ENCODE results near the gene TMA7.
A peak's percentile ranks its signal among the peaks of the same experiment; 100 is the strongest.

DNA sequence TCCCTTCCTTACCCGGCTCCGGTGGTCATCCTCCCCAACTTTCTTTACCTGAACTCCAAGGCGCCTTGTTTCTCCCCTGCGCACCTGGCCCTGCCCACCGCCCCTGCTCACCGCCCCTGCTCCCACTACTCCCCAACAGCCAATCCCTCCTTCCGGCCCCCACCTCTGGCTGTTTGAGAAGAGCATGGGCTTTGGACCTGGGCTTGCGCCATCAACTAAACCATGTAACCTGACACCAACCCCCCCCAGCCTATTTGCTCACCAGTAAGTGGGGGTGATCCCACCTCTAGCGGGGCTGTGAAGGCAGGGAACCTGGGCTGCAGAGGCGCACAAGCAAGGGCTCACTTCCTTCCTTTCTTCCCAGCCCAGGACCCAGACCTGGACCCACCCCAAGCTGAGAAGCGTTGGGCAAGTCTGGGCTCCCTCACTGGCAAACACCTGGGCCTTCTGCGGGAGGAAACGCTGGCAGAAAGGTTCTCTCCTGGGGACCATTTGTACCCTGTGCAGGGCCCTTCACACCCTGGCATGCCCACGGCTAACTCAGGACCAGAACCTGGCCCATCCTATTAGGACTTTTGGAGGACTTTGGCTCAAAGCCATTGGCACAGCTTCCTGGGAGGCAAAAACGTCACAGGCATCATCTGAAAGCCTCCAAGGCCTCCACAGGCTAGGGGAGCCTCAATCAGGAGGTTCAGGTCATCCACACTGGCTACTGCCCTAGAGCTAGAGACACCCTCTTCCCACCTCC, 9.9 kb upstream of the TMA7 start, which contains the start of gene PLXNB1:
- TF ChIP-seq, protein P1, sequence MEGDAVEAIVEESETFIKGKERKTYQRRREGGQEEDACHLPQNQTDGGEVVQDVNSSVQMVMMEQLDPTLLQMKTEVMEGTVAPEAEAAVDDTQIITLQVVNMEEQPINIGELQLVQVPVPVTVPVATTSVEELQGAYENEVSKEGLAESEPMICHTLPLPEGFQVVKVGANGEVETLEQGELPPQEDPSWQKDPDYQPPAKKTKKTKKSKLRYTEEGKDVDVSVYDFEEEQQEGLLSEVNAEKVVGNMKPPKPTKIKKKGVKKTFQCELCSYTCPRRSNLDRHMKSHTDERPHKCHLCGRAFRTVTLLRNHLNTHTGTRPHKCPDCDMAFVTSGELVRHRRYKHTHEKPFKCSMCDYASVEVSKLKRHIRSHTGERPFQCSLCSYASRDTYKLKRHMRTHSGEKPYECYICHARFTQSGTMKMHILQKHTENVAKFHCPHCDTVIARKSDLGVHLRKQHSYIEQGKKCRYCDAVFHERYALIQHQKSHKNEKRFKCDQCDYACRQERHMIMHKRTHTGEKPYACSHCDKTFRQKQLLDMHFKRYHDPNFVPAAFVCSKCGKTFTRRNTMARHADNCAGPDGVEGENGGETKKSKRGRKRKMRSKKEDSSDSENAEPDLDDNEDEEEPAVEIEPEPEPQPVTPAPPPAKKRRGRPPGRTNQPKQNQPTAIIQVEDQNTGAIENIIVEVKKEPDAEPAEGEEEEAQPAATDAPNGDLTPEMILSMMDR (IDR thresholded peaks at IDR 0.05): no peak
- TF ChIP-seq POLR2AphosphoS5 (IDR thresholded peaks at IDR 0.05) (peak in 1 of 2 donors; percentile 38), POLR2A (IDR thresholded peaks at IDR 0.05) (peak in 2 of 4 donors; percentile 9 to 54)
